ENCODE data around the gene TAGLN2. TPM values are rescaled to one million over a fixed set of nuclear protein-coding genes. Genes with fewer than 3 reads are reported as not detected.

TAGLN2 gene
- polyA plus RNA-seq, 1 experiment: 745 TPM

- DNase-seq (ENCODE audit: low read depth): no peak
- peaks cover 2% of the 10 kb centered on the region; the same call in 1 of the 2 replicates for H3K27me3 ChIP-seq (ENCODE audit: control insufficient read depth, insufficient read depth, low read length)
- ChIA-PET POLR2A (no interaction called here), CTCF (interaction anchor here (0.9 to 39.5 kb wide), 13 partner anchors 10 to 165 kb away, joined by 3 to 889 read pairs (median 4); partner anchors contain the start of genes IGSF9 and TAGLN2)
- no peak for TF ChIP-seq CTCF (IDR thresholded peaks at IDR 0.05; ENCODE audit: insufficient read depth, low read depth, low read length)
- H3K4me3 ChIP-seq (ENCODE audit: low read depth, low read length): no peak overlapping the region
- no peaks in the 10 kb centered on the region for H3K36me3 ChIP-seq (ENCODE audit: control insufficient read depth, insufficient read depth, low read length)
Observed at GRCh38 chr1:159935719-159936272, 10.5 kb upstream of the TAGLN2 start.

- POLR2A ChIA-PET: no interaction called here
- Histone ChIP-seq H3K27me3 (ENCODE audit: control insufficient read depth, insufficient read depth, low read length) (peaks cover 2% of the 10 kb centered on the region; the same call in 1 of the 2 replicates), H3K4me3 (ENCODE audit: low read depth, low read length) (no peak overlapping the region), H3K36me3 (ENCODE audit: control insufficient read depth, insufficient read depth, low read length) (no peaks in the 10 kb centered on the region)
- no peak for DNase-seq (ENCODE audit: low read depth)
- CTCF ChIA-PET: interaction anchor here (0.9 to 39.5 kb wide), 12 partner anchors 10 to 166 kb away, joined by 3 to 889 read pairs (median 4); partner anchors contain the start of genes IGSF9 and TAGLN2
- TF ChIP-seq CTCF (IDR thresholded peaks at IDR 0.05; ENCODE audit: insufficient read depth, low read depth, low read length): no peak
Observed at GRCh38 chr1:159935305-159935704, 10.0 kb upstream of the TAGLN2 start.

GRCh38 chr1:159934136-159935039, 9.1 kb upstream of the TAGLN2 start:
- no peak for DNase-seq (ENCODE audit: low read depth)
- Histone ChIP-seq H3K4me3 (ENCODE audit: low read depth, low read length) (no peak overlapping the region), H3K27me3 (ENCODE audit: control insufficient read depth, insufficient read depth, low read length) (peaks cover 2% of the 10 kb centered on the region; the same call in 1 of the 2 replicates), H3K36me3 (ENCODE audit: control insufficient read depth, insufficient read depth, low read length) (no peaks in the 10 kb centered on the region)
- CTCF ChIA-PET: interaction anchor here (0.5 to 39.5 kb wide), 9 partner anchors 9 to 738 kb away, joined by 3 to 889 read pairs (median 4); partner anchors contain the start of genes IGSF9 and TAGLN2
- no peak for TF ChIP-seq CTCF (IDR thresholded peaks at IDR 0.05; ENCODE audit: insufficient read depth, low read depth, low read length)
- POLR2A ChIA-PET: no interaction called here

DNA sequence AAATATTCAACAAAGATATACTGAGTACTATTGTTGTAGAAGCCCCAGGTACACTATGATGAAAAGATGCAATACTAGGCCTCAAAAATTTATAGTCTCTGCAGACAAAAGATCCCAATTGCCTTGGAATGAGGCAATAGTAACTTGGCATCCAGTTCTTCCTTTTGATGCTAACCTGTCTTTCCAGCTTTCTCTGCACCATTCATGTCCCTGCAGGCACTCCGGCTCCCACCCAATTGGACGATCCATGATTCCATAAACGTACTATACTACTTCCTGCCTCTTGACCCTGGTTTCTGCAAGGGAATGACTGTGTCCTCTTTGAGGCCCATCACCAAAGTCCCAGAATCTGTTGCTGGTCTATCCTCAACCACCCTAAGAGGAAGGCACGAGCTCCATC, 8.0 kb upstream of the TAGLN2 start:
- POLR2A ChIA-PET: no interaction called here
- Histone ChIP-seq H3K4me3 (ENCODE audit: low read depth, low read length) (no peak overlapping the region), H3K36me3 (ENCODE audit: control insufficient read depth, insufficient read depth, low read length) (no peaks in the 10 kb centered on the region), H3K27me3 (ENCODE audit: control insufficient read depth, insufficient read depth, low read length) (peaks cover 2% of the 10 kb centered on the region; the same call in 1 of the 2 replicates)
- CTCF ChIA-PET: interaction anchor here (0.5 to 39.5 kb wide), 5 partner anchors 13 to 737 kb away, joined by 3 to 889 read pairs (median 4); no protein-coding TSS in a partner anchor
- TF ChIP-seq CTCF (IDR thresholded peaks at IDR 0.05; ENCODE audit: insufficient read depth, low read depth, low read length): no peak
- DNase-seq (ENCODE audit: low read depth): no peak

Data from BJ (cell line).